GM19324 (cell line): Measurements from ENCODE around the gene PACS2.

Experiments used
- ATAC-seq: cut with Tn5 transposase; IDR thresholded peaks from one replicate; pipeline ENCODE4 v1.9.1; 2021; ENCODE audit warnings: mild to moderate bottlenecking, moderate library complexity; ENCODE audit not compliant: unreplicated experiment, low FRiP score

The PACS2 gene

GRCh38 chr14:105432657-105433056 is 118.1 kb downstream of the PACS2 start:
- ATAC-seq: no peak

- no peak for ATAC-seq
Observed at GRCh38 chr14:105433161-105433605, 118.6 kb downstream of the PACS2 start.

DNA sequence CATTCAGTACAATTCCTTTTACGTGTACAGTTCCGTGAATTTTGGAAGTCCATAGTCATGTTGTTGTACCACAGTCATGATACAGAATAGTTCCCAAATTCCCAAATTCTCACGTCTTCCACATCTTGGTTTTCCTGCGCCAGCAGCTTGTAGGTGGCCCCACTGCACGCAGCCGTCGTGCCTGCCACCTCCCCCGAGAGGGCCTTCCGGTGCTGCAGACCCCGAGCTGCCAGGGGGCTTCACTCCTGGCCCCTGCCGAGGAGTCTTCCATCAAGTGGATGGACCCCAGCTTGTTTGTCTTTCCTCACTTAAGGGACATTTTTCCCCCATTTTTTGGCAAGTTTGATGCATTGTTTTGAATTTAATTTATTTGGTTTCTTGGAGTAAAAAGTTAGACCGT is 121.9 kb downstream of the PACS2 start:
- ATAC-seq: no peak

GRCh38 chr14:105436891-105437722 is 122.6 kb downstream of the PACS2 start:
- ATAC-seq: no peak

GRCh38 chr14:105437723-105438500 is 123.4 kb downstream of the PACS2 start:
- ATAC-seq: no peak

- no peak for ATAC-seq
Observed at GRCh38 chr14:105439179-105439578, 124.6 kb downstream of the PACS2 start.

DNA sequence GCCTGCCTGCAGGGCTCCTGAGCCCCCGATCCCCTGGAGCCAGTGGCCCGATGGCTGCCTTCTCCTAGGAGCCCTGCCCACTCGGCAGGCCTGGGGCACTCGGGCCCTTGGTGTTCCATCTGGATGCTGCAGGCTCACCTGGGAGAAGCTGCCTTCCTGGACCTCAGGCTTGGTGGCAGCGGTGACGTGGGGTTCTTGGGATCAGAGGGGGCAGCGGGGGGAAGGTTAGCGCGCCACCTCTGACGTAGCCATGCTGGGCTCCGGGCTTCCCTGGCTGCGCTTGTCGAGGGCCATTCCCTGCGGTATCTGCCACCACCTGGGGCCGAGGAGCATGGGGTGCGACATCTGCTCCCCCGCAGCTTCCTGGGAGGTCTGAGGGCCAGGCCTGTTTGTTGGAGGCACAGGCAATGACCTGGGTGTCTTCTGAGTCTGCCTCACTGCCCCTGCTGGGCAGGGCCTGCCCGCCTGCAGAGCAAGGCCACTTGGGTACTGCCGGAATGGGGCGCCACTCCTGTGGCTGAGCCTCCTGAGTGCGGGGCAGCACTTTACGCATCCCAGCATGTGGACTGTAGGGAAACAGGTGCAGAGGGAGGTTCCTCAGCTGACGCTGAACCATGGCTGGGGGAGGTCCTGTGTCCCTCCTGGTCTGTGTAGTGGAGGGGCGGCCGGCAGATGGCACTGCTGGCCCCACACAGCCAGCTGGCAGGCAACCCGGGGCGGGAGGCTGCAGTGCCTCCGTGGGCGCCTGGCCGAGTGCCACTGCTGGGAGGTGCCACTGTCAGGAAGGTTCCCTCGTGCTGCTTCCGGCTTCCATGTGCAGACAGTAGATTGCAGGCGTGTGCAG is 125.4 kb downstream of the PACS2 start:
- ATAC-seq: no peak

GRCh38 chr14:105440554-105440900 is 126.0 kb downstream of the PACS2 start:
- no peak for ATAC-seq

- no peak for ATAC-seq
Observed at GRCh38 chr14:105440992-105441391, 126.4 kb downstream of the PACS2 start.

- ATAC-seq: no peak
Observed at GRCh38 chr14:105442125-105442524, 127.6 kb downstream of the PACS2 start.

- no peak for ATAC-seq
Observed at GRCh38 chr14:105442834-105443233, 128.3 kb downstream of the PACS2 start.

DNA sequence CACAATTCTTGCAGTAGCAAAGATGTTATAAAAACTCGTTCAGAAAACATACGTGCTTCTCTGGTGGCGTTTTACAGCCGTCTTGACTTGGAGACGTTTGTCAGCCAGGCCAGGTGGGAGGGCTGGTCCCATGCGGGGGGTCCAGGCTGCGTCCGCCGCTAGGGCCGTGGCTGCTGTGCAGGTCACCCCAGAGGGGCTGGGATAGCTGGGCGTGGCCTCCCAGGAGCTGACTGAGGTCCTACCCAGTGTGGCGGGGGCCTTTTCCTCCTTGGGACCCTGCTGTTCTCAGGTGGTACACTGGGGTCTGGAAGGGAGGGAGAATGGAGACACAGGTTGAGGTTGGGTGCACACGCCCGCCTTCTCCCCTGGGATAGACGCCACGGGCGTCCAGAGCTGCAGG is 130.3 kb downstream of the PACS2 start:
- no peak for ATAC-seq

GRCh38 chr14:105445290-105445689 is 130.7 kb downstream of the PACS2 start:
- no peak for ATAC-seq

DNA sequence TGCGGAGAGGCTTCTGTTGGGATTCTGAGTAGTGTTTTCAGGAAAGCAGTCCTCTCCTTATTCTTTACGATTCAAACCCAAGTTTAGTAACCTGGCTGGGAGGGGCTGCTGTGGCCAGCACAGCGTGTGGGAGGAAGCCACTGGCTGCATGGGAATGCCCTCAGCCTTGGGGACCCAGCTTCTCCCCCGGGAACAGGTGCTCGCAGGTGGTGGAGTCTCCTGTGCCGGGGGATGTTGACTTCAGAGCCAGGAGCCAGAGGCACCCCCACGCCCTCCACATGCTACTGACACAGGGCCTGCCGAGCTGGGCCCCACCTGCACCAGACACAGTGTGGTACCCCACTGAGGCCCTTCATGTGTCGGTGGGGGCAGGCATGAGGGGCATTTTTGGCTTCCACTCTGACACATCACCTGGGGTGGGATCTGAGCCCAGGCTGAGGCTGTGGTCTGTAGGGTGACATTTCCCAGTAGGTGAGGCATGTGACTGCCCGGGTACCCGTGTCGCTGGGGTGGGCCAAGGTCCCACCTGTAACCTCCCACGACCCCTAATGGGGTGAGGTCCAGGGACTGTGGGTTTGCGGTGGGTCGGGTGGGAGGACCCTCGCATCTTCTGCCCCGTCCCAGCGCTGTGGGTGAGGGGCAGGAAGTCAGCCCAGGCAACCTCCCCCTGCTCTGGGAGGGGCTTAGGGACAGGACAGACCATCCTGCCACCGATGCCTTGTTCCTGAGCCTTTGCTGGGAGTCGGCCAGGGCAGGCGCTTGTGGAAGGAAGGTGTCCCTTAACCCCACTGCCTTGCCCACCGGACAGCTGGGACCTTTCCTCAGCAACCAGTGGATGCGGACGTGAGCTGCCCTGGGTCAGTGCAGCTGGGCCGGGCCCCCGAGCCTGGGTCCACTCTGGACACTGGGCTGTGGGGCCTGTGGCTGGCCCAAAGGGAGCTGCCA is 131.6 kb downstream of the PACS2 start:
- ATAC-seq: no peak

- no peak for ATAC-seq
Observed at GRCh38 chr14:105446971-105447370, 132.4 kb downstream of the PACS2 start.
